Measurements from ENCODE around the gene MRPL18. TPM values are rescaled to one million over a fixed set of nuclear protein-coding genes. Genes with fewer than 3 reads are reported as not detected.

MRPL18 gene
- total RNA-seq, 1 experiment from 2014 or later: 95.2 TPM

- ATAC-seq (no peak), DNase-seq (ENCODE audit: low spot score) (no peak)
- peak overlapping the region; percentile 15; the same call in 1 of the 2 replicates for H3K27ac Mint-ChIP-seq
- peaks cover 5% of the 10 kb centered on the region for H3K4me1 Mint-ChIP-seq
- CTCF ChIA-PET: no interaction called here
- H3K27me3 Mint-ChIP-seq (ENCODE audit: low read depth): no peaks in the 10 kb centered on the region
- peaks cover 77% of the 10 kb centered on the region for H3K36me3 Mint-ChIP-seq
- no peaks in the 10 kb centered on the region for H3K9me3 Mint-ChIP-seq
- POLR2A ChIA-PET: no interaction called here
- H3K4me3 Mint-ChIP-seq: no peak overlapping the region
- TF ChIP-seq ZNF281 (CRISPR knock-in tag; IDR thresholded peaks at IDR 0.05) (no peak), ZNF121 (CRISPR knock-in tag; IDR thresholded peaks at IDR 0.05) (no peak), ZNF425 (CRISPR knock-in tag; conservative IDR thresholded peaks at IDR 0.05) (no peak), ERG (CRISPR knock-in tag; IDR thresholded peaks at IDR 0.05) (no peak), IRF2 (CRISPR knock-in tag; IDR thresholded peaks at IDR 0.05; ENCODE audit: borderline replicate concordance, low read depth) (no peak), MYBL2 (CRISPR knock-in tag; IDR thresholded peaks at IDR 0.05) (no peak), PREB (CRISPR knock-in tag; IDR thresholded peaks at IDR 0.05; ENCODE audit: borderline replicate concordance) (no peak), ARID4B (CRISPR knock-in tag; IDR thresholded peaks at IDR 0.05; ENCODE audit: borderline replicate concordance) (no peak), RELA (CRISPR knock-in tag; IDR thresholded peaks at IDR 0.05; ENCODE audit: borderline replicate concordance) (no peak), ZNF423 (CRISPR knock-in tag; IDR thresholded peaks at IDR 0.05) (no peak), E2F1 (CRISPR knock-in tag; IDR thresholded peaks at IDR 0.05) (no peak), CREB1 (CRISPR knock-in tag; IDR thresholded peaks at IDR 0.05) (no peak), NFATC4 (CRISPR knock-in tag; IDR thresholded peaks at IDR 0.05) (no peak), CREM (CRISPR knock-in tag; IDR thresholded peaks at IDR 0.05) (no peak), ZSCAN18 (CRISPR knock-in tag; IDR thresholded peaks at IDR 0.05) (no peak)
- TF ChIP-seq, protein P1, sequence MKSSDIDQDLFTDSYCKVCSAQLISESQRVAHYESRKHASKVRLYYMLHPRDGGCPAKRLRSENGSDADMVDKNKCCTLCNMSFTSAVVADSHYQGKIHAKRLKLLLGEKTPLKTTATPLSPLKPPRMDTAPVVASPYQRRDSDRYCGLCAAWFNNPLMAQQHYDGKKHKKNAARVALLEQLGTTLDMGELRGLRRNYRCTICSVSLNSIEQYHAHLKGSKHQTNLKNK (CRISPR knock-in tag; IDR thresholded peaks at IDR 0.05): no peak
- TF ChIP-seq, protein P2, sequence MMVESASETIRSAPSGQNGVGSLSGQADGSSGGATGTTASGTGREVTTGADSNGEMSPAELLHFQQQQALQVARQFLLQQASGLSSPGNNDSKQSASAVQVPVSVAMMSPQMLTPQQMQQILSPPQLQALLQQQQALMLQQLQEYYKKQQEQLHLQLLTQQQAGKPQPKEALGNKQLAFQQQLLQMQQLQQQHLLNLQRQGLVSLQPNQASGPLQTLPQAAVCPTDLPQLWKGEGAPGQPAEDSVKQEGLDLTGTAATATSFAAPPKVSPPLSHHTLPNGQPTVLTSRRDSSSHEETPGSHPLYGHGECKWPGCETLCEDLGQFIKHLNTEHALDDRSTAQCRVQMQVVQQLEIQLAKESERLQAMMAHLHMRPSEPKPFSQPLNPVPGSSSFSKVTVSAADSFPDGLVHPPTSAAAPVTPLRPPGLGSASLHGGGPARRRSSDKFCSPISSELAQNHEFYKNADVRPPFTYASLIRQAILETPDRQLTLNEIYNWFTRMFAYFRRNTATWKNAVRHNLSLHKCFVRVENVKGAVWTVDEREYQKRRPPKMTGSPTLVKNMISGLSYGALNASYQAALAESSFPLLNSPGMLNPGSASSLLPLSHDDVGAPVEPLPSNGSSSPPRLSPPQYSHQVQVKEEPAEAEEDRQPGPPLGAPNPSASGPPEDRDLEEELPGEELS (CRISPR knock-in tag; IDR thresholded peaks at IDR 0.05): no peak
These were observed 35.9 kb upstream of the MRPL18 start for GRCh38 chr6:159754401-159754800.
